Ureter (tissue), 1 donor: Measurements from ENCODE around the gene MLYCD. TPM values are rescaled to one million over a fixed set of nuclear protein-coding genes. Genes with fewer than 3 reads are reported as not detected.
A peak's percentile ranks its signal among the peaks of the same experiment; 100 is the strongest.

Experiments used
- DNase-seq: peaks from one replicate; pipeline ENCODE4 v3.0.0-alpha.2; 2020; ENCODE audit warnings: low spot score
- total RNA-seq: library from RNA; stranded (reverse); gene quantifications from one replicate; pipeline ENCODE4 v1.2.4, GENCODE V29; 2023
- donor health status: DM: yes; HTN: yes; CAD: no.

The MLYCD gene
- total RNA-seq, 1 donor from 2014 or later = 18.3 TPM

DNA sequence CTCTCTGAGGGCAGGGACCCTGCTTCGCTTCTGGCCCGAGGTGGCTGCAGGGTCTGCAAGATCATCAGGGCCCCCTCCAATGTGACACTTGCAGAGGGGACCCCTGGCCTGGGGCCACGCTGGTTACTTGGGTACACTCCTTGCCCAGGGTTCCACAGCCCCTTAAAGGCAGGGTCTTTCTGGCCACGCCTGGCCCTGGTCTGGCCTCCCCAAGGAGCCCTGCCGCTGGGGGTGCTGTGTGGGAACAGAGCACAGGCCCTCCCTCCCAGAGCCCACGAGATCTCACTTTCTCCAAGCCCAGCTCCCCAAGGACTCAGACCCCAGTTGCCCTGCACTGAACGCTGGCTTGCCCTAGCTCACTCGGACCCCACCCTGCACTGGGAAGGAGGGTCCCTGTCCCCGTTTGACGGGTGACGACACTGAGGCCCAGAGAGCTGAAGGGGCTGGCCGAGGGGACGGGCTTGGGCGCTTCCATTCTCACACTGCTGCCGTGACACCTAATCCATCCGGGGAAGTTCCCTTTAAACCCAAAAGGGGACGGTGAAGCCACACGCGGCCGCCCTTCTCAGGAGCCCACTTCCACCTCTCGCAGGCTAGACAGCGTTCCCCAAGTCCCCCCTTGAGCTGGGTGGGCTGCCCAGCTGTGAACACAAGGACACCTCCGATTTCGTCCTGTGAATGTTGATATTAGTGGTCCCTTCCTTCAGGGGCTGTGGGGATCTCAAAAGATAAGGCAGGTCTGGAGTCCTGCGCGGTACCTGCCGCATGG lies 27.2 kb downstream of the MLYCD start:
- DNase-seq = no peak

DNA sequence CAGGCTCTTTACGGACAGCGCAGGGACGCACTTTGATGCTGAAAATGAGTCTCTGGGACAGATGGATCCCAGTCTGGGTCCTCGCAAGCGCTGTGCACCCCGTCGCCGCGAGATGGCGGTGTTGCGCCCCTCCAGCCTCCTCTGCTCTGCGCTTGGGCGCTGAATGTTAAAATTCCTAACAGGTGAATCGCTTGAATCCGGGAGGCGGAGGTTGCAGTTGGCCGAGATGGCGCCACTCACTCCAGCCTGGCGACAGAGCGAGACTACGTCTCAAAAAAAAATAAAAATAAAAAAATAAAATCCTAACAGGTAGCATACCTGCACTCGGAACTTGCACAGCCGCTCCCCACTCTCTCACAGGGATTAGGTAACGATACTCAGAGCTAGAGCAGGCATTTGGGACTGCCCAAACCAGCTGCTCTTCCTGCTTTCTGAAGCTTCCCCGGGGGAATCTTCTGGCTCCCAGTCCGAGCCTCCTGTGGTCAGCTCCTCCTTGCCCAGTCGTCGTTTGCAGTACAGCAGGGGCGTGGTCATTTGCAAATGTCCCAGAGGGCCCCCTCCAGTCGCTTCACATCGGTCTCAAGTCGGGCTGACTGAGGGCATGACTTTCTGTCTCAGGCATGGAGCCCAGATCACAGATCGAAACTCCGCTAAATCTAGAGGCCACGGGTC lies 27.9 kb downstream of the MLYCD start:
- peak; percentile 83 for DNase-seq

DNA sequence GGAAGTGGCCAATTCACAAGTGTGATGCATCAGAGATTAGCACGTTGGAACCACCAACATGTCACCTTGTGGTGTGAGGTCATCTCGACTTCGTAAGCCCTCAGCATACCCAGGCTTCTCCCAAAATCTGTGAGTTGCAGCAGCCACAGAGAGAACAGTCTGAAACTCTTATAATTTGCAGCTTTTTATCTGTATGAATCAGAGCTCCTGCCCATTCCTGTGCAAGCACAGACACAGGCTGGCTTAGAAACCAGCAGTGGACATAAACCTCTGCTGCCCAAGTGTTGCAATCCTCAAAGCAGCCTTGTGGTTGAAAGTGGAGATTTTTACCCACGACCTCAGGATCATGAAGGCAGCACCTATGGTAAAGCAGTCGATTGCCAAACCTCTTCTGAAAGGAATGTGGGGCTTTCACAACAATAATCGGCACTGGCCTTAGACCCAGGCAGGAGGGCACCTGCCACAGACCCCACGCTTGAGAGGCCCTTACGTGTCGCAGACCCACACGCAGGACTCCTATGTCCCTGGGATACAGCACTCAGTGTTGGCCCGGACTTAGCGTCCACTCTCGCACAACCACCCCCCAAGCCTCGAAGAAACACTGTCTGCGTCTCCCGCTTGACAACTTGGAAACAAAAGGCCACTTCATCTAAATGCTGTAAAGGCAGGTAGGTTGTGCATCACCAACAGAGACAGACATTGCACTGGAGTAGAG lies 29.6 kb downstream of the MLYCD start:
- no peak for DNase-seq

DNA sequence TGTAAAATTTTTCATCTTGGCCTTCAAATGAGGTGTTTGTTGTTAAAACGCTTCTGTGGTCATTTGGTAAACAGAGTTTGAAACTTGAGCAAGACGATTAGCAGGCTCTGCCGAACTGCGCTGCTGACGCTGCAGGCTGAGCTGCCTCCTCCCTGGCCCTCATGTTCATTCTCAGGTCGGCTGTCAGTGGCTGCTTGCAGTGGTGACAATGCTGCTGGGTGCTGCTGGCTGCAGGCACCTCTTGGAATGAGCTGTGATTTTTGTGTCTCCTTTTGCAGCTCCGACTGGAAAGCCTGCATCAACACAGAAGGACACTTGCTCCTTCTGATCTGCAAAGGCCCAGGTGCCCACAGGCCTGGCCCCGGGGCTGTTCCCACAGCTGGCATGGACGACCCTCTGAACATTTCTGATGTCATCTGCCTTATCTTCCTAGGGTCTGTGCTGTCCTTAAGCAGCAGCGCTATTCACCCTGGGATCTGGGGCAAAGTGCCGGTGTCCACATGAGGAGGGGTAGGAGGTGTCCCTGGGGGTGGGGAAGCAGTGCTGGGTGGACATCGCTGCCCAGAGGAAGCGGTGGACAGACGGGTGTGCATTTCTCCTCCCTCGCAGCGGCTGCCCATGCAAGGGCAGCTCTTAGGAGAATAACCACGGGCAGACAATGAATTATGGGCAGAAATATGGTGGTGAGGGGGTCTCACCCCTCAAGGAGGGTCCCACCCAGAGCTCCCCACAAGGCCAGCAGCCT lies 31.1 kb downstream of the MLYCD start:
- no peak for DNase-seq

DNA sequence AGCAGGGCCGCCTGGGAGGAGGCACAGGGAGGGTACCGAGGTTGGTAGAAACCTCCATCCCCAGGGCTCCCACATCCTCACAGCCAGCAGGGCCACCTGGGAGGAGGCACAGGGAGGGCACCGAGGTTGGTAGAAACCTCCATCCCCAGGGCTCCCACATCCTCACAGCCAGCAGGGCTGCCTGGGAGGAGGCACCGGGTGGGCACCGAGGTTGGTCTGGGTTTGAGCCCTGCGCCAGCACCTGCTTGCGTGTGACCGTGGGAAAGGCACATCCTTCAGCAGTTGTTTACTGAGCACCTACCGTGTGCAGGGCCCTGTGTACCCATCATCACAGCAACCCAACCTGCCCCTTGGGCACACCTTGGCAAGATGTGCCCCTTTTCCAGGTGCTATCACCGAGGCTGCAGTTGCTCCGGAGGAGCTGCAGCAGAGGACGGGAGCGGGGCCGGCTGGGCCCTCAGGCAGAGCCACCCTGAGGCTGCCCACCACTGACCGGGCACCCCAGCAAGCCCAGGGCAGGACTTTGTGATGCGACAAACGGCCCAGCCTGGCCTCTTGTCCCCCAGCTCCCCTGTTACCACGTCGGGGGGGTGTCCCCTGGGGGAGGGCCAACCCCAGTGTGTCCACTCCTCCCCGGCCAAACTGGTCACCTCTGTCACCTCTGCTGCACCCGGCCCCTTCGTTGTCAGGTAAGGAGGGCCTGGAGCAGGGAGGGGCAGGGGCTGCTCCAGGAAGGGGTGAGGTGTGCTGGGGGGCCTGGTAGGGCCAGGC lies 32.0 kb downstream of the MLYCD start:
- DNase-seq = no peak

DNA sequence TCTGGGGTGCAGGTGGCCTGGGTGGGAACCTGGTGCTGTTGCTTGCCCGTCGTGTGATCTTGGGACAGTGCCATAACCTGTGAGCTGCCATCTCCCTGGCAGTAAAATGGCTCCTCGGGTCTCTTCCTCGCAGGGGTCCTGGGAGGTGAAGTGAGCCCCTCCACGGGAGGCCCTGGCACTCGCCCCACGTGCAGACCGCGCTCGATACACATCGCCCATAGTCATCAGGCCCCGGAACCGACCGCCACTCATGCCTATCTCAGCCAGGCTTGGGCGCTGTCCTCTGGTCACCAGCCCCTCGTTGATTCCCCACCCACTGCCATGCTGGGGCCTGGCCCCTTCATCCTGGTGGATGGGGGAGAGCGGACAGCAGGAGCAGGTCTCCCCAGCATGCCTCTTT lies 32.6 kb downstream of the MLYCD start:
- DNase-seq = no peak

DNA sequence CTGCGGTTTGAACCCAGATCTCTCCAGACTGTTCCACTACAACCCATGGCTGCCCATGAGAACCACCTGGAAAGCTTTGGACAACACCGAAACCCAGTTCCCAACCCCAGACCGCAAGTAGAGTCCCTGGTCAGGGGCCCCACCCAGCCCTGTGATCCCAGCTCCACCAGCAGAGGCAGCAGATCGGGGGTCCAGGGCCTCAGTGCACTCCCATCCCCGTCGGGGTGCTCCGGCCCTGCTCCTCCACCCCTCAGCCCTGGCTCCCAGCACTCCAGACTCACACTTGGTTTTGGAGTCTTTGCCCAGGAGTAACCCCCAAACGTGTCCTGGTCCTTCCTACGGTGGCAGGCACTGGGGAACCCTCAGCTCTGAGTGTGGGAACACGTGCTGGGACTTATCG lies 33.4 kb downstream of the MLYCD start:
- DNase-seq = no peak

DNA sequence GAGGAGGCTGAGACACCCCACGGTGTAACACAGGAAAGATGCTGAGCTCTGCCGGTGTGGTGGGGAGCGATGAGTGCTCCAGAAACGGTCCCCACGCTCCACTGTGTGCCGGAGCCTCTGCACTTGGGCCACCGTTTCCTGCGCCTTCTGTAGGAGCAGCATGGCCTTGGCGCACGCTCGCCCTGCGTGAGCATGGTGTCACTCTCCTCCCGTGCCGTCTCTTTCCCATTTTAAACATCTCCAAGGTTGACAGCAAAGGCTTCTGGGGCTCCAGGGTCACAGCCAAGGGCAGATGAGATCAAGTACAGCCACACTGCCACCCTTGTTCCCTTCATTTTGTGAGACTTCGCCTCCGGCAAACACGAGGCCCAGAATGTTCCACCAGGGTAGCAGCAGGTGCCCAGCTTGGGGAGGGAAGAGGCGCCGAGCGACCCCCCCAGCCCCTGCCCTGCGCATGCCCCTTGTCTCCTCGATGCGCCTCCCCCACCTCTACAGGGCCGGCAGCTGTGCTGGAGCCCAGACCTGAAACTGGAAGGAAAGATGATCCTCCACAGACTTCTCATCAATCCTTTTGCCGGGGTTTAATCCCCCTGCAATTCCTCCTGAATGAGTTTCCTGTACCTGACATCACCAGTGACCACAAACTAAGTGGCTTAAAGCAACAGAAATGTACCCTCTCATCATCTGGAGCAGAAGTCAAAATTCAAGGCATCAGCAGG lies 34.2 kb downstream of the MLYCD start:
- DNase-seq = no peak

DNA sequence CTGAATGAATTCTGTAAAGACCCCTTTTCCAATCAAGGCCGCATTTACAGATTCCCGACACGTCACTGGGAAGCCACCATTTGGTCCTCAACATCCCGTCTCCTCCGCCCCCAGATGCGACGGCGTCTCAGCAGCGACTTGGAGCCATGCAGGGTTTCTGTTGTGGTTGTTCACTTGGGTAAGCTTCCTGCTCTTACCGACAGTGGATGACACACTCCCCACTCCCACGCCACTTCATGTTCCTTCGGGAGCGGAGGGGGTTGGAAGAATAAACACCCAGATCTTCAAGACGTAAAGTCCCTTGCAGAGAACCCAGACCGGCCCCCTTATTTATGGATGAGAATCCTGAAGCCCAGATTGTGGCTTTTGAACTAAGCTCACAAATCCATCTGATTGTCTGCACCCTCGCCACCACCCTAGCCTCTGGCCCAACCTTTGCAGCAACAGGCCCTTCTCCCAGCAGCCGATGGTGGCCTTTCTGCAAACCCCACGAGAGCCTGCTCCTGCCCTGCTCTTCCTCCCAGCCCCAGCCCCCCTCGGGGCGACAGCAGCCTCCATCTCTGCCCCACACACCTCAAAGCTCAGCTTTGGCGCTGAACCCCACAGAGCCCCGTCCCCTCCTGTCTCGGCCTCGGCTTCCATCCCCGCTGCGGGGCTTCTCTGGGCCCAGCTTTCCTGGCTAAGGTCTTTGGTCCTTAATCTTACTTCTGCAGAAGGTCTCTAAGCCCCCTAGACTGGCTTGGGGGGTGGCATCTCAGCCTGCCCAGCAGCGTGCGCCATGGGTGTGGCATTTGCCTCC lies 35.2 kb downstream of the MLYCD start:
- no peak for DNase-seq

DNA sequence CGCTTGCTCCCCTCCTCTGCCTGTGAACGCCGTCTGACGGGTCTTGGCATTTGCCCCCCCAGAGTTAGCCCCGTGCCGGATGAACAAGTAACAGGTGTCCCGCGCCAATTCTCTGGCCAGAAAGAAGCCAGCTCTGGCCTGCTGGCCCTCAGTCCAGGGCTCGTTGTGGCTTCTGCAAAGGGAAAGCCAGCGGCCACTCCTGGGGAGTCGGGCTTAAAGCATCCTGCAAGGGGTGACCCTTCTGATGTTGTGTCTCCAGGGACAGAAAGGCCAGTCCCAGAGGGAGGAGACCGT lies 35.7 kb downstream of the MLYCD start:
- DNase-seq = no peak

DNA sequence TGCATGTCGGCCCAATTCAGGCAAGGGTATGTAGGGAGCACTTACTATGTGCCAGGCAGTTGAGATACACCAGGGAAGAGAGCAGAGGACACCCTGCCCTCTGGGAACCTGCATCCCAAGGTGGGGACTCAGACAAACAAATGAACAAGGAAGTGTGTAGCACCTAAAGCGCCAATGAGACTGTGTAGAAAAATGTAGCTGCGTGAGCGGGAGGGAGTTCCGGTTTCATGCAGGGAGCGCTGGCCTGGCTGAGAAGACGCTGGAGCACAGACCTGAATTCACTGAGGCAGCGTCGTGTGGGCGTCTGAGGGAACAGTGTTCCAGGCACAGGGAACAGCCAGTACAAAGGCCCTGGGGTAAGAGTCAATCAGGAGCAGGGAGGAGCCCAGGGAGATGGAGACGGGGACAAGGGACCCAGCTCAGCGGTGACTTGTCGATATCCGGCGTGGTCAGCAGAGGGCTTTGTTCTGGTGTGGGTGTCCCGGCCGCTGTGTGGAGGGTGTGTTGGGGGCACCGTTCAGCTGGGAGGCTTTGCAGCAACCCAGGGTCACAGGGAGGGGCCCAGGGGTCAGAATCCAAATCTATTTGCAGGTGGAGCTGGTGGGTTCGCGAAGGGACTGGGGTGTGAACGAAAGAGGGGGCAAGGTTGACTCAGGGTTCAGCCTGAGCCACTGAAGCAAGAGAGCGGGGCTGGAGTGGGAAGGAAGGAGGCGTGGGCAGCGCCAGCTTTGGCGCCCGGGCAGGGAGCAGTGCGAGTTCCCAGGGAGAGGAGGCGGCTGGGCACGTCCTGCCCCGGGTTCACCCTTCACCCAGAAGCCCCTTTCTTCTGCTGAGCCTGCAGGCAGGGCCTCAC lies 36.3 kb downstream of the MLYCD start:
- DNase-seq = no peak

DNA sequence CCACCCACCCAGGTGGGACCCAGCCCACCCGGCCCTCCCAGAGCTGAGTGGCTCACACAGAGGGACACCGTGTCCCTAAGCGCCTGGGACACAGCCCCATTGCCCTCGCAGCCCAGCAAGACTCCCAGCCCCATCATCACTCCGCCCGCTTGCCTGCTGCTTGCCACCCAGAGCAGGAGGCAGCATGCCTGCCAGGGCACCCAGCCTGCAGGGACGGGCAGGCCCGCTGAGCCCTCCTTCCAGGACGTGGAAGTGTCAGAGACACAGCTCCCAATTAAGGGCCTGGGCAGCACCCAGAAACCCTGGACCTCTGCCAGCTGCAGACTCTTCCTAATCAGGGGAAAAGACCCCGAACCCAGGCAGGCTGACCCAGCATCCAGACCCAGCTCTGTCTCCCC lies 36.9 kb downstream of the MLYCD start:
- no peak for DNase-seq

DNA sequence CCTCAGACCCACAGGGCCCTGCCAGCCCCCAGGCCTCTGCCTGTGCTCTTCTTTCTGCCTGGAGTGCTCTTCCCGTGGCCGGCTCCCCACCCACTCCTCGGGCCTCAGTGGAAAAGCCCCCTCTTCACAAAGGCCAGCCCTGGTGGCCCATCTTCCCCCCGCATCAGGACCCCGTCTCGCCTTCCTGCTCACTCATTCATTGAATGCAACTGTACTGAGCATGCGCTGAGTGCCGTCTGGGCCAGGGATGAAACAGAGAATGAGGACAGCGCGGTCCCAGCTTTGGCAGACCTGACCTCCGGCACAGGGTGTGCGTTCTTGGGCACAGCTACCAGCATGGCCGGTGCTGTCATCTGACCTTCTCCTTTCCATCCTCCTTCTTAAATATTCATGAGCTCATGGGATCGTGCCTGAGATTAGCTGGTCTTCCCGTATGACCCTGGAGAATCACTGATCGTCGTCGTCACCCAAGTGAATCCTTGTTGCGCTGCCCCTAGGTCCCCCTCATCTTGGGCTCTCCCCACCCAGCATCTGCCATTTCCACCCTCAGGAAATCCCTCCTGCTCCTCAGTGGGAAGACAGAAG lies 37.8 kb downstream of the MLYCD start:
- no peak for DNase-seq

DNA sequence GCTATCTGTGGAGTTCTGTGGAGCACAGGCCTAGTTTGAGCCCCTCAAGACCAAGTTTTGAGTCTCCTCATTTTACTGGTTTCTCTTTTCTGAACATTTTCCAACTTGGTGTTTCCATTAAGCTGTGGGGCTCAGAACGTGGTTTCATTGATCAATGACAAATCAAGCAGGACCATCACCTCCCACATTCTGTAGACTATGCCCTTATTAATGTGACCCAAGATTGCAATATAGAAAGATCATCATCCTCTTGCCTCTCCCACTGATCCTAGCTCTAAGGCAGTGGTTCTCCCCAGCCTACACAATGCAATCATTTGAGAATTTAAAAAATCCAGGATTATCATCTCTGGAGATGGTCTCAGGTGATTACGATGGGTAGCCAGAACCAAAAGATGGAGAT lies 38.4 kb downstream of the MLYCD start:
- DNase-seq = no peak

DNA sequence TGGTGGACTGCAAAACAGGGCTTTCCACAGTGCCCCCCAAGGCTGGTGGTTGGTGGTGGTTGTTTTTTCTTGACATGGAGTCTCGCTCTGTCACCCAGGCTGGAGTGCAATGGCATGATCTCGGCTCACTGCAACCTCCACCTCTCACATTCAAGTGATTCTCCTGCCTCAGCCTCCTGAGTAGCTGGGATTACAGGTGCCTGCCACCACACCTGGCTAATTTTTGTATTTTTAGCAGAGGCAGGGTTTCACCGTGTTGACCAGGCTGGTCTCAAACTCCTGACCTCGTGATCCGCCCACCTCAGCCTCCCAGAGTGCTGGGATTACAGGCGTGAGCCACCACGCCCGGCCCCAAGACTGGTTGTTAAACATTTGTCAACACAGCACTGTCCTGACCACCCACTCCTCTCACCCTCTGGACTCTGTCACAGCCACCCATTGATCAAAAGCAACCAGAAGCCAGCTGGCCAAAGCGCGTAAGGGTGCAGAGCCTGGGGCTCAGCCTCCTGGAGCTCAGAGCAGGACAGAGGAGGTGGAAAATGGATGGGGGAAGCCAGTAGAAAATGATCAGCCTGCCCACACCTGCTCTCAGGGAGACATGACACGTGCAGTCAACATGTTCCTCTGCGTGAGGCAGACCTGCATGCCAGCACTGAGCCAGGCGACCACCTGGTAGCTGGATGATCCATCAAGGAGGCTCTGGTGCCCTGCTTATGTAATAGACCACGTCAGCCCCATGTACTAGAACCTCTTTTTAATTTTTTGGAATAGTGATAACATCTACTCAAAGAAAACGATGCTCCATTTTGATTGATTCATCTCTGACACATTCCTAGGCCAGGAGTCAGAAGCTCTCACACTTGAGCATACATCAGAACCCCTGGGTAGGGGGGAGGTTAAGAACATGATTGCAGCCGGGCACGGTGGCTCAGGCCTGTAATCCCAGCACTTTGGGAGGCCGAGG lies 39.3 kb downstream of the MLYCD start:
- no peak for DNase-seq

DNA sequence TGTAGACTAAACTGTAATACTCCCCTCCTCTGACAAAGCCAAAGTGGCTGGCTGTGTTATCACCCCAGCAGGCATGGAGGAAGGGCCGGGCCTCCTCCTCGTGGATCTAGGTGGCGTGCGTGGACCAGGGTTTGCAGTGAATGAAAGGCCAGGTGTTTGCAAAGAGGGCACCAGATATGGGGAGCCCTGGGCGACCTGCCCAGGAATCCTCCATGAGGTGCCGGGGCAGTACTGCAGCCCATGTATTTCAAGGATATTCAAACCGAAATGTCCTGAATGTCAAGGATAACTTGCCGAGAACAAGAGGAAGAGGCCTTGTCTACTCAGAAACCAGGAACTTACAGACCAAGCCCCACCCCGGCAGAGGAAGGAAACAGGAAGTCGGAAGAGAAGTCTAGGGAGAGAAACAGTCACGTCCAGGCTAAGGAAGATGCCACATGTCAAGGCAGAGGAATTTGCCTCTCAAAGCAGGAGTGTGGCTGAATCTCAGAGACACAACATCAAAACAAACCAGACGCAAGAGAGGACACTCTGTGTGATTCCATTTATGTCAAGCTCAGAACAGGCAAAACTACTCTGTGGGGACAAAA lies 40.4 kb downstream of the MLYCD start:
- no peak for DNase-seq

DNA sequence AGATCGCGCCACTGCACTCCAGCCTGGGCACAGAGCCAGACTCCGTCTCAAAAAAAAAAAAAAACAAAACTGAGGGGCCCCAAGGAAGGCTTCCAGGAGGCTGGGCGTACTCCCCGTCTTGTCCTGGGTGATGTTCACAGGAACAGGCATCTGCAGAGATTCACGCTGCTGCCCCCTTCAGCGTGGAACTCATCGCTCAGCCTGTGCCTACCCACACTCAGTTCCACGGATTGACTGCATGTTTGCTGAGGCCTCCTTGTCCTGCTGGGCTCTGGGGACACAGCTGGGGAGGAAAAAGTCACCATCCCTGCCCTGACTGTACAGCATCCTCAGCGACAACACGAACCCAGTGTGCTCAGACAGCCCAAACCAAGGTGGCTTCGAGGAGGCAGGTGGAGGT lies 41.2 kb downstream of the MLYCD start:
- DNase-seq = no peak
